ENCODE measurements around the gene TDRD7. TPM values are rescaled to one million over a fixed set of nuclear protein-coding genes. Genes with fewer than 3 reads are reported as not detected.

Gene TDRD7
- polyA plus RNA-seq, 2 of the 4 experiments (the other 2 are of a cell fraction) = 11.5 to 15.7 TPM

DNA sequence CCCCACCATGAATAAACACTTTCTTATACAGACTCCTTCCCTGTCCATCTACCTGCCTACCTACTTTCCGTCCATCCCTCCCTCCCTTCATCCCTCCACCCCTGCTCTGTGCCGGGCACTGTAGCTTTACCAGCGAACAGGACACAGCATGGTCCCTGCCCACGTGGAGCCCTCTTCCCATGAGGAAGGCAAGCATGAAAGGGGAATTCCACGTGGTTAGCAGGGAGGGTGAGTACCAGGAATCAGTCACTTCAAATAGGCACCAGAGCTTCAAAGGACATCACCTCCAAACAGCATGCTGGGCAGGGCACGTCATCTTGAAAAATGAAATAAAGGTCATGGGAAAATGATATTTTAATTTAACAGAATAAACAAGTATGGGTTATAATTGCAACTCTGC is 35.0 kb upstream of the TDRD7 start:
- POLR2A ChIA-PET = no interaction called here
- TF ChIP-seq PHF8 (IDR thresholded peaks at IDR 0.05; ENCODE audit: borderline replicate concordance, low read depth) (no peak), ZSCAN20 (CRISPR knock-in tag; IDR thresholded peaks at IDR 0.05) (no peak)
- Histone ChIP-seq H3K27ac (no peak overlapping the region), H3K9me3 (no peaks in the 10 kb centered on the region), H3K4me1 (peaks cover 5% of the 10 kb centered on the region), H3K4me3 (no peak overlapping the region), H3K4me2 (no peak overlapping the region)
- DNase-seq (ENCODE audit: low read depth in 1 of 2, low spot score in 1 of 2) = no peak
- 75% methylated on average over 6 of the region's 6 CpGs for WGBS (ENCODE audit: missing lambda C conversion rate)
- ATAC-seq = no peak
- no peak for FAIRE-seq
- CTCF ChIA-PET = interaction anchor here (1.1 to 4.6 kb wide), 3 partner anchors 9 to 239 kb away, joined by 4 to 46 read pairs (median 5); no protein-coding TSS in a partner anchor

DNA sequence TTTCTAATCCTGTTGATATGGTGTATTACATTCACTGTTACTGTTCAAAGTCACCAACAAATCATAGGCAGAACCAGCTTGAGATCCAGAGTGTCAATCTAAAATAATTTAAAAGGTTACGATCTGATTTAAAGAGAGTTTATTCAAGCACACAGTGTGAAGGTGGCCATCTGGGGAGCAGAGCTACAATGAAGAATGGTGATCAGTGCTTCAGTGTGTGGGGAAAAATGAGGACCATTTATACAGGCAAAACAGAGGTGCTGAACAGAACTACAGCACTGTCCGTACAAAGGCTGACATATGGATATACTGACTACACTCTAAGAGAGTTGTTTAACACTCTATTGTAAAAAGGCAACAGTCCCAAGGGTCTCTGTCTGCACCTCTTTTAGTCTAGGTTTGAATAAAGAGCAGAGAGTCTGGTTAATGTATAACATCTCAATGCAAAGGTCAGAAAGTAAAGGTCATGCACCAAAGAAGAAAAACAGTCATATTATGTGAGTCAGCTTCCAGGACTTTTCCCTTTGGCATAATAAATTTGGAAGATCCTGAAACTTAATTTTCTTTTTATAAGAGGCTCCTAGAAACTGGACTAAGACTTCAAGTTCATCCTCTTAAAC is 29.7 kb upstream of the TDRD7 start:
- WGBS (ENCODE audit: missing lambda C conversion rate) = 52% methylated on average over 2 of the region's 2 CpGs
- ChIA-PET POLR2A (no interaction called here), CTCF (interaction anchor here (0.6 to 2.4 kb wide), 8 partner anchors 9 to 525 kb away, joined by 3 to 9 read pairs (median 3); partner anchors contain the start of gene TDRD7)
- TF ChIP-seq, protein P1, sequence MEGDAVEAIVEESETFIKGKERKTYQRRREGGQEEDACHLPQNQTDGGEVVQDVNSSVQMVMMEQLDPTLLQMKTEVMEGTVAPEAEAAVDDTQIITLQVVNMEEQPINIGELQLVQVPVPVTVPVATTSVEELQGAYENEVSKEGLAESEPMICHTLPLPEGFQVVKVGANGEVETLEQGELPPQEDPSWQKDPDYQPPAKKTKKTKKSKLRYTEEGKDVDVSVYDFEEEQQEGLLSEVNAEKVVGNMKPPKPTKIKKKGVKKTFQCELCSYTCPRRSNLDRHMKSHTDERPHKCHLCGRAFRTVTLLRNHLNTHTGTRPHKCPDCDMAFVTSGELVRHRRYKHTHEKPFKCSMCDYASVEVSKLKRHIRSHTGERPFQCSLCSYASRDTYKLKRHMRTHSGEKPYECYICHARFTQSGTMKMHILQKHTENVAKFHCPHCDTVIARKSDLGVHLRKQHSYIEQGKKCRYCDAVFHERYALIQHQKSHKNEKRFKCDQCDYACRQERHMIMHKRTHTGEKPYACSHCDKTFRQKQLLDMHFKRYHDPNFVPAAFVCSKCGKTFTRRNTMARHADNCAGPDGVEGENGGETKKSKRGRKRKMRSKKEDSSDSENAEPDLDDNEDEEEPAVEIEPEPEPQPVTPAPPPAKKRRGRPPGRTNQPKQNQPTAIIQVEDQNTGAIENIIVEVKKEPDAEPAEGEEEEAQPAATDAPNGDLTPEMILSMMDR (IDR thresholded peaks at IDR 0.05) = no peak
- TF ChIP-seq, protein P2, sequence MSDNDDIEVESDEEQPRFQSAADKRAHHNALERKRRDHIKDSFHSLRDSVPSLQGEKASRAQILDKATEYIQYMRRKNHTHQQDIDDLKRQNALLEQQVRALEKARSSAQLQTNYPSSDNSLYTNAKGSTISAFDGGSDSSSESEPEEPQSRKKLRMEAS (IDR thresholded peaks at IDR 0.05) = no peak
- TF ChIP-seq, protein P3, sequence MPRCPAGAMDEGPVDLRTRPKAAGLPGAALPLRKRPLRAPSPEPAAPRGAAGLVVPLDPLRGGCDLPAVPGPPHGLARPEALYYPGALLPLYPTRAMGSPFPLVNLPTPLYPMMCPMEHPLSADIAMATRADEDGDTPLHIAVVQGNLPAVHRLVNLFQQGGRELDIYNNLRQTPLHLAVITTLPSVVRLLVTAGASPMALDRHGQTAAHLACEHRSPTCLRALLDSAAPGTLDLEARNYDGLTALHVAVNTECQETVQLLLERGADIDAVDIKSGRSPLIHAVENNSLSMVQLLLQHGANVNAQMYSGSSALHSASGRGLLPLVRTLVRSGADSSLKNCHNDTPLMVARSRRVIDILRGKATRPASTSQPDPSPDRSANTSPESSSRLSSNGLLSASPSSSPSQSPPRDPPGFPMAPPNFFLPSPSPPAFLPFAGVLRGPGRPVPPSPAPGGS (IDR thresholded peaks at IDR 0.05) = no peak
- no peak for TF ChIP-seq RFX5 (IDR thresholded peaks at IDR 0.05)
- TF ChIP-seq, protein P4, sequence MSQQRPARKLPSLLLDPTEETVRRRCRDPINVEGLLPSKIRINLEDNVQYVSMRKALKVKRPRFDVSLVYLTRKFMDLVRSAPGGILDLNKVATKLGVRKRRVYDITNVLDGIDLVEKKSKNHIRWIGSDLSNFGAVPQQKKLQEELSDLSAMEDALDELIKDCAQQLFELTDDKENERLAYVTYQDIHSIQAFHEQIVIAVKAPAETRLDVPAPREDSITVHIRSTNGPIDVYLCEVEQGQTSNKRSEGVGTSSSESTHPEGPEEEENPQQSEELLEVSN (IDR thresholded peaks at IDR 0.05; ENCODE audit: borderline replicate concordance, low read depth) = no peak
- TF ChIP-seq JUN (IDR thresholded peaks at IDR 0.05) = no peak
- no peak for TF ChIP-seq KDM5A (IDR thresholded peaks at IDR 0.05)
- TF ChIP-seq RCOR1 (IDR thresholded peaks at IDR 0.05; ENCODE audit: low read depth, low read length) = no peak
- TF ChIP-seq EP300 (IDR thresholded peaks at IDR 0.05) = no peak
- no peak for TF ChIP-seq ZC3H11A (IDR thresholded peaks at IDR 0.05)
- no peak for TF ChIP-seq HOXB13 (CRISPR knock-in tag; IDR thresholded peaks at IDR 0.05; ENCODE audit: low read depth)
- no peak for TF ChIP-seq TFCP2L1 (CRISPR knock-in tag; IDR thresholded peaks at IDR 0.05)
- no peak for TF ChIP-seq GATA3 (IDR thresholded peaks at IDR 0.05; ENCODE audit: borderline replicate concordance)
- TF ChIP-seq, protein P5, sequence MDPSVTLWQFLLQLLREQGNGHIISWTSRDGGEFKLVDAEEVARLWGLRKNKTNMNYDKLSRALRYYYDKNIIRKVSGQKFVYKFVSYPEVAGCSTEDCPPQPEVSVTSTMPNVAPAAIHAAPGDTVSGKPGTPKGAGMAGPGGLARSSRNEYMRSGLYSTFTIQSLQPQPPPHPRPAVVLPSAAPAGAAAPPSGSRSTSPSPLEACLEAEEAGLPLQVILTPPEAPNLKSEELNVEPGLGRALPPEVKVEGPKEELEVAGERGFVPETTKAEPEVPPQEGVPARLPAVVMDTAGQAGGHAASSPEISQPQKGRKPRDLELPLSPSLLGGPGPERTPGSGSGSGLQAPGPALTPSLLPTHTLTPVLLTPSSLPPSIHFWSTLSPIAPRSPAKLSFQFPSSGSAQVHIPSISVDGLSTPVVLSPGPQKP (IDR thresholded peaks at IDR 0.05; ENCODE audit: low read depth, low read length) = no peak
- no peak for TF ChIP-seq MYC (IDR thresholded peaks at IDR 0.05; ENCODE audit: borderline replicate concordance, low read length)
- TF ChIP-seq SMC3 (IDR thresholded peaks at IDR 0.05) = no peak
- no peak for TF ChIP-seq EHMT2 (IDR thresholded peaks at IDR 0.05; ENCODE audit: low read depth)
- no peak for TF ChIP-seq RAD21 (conservative IDR thresholded peaks at IDR 0.05 in 1 of 2, IDR thresholded peaks at IDR 0.05 in 1 of 2)
- no peak for TF ChIP-seq HEYL (CRISPR knock-in tag; IDR thresholded peaks at IDR 0.05)
- FAIRE-seq (no peak), DNase-seq (ENCODE audit: low read depth in 1 of 2, low spot score in 1 of 2) (no peak), ATAC-seq (peak; percentile 19 to 30; a peak in 1 of 6 replicates)
- H3K4me3 ChIP-seq = no peak overlapping the region
- H3K4me1 ChIP-seq = peaks cover 32% of the 10 kb centered on the region
- H3K27ac ChIP-seq = peak overlapping the region; percentile 52 to 72; a peak in 4 of 6 replicates
- peak overlapping the region; percentile 84 for H3K4me2 ChIP-seq
- H3K9me3 ChIP-seq = no peaks in the 10 kb centered on the region

Measured in A549 (cell line).